Measurements from ENCODE around the gene PPP1R9A. TPM values are rescaled to one million over a fixed set of nuclear protein-coding genes. Genes with fewer than 3 reads are reported as not detected.
A peak's percentile ranks its signal among the peaks of the same experiment; 100 is the strongest.

The PPP1R9A gene
- total RNA-seq, 1 donor from 2014 or later, result 14.1 TPM

GRCh38 chr7:94882891-94883290 is 24.5 kb upstream of the PPP1R9A start:
- H3K4me3 ChIP-seq (ENCODE audit: low read depth, low read length), result no peak overlapping the region
- DNase-seq (ENCODE audit: low read depth), result no peak
- no peak for TF ChIP-seq CTCF (conservative IDR thresholded peaks at IDR 0.05; ENCODE audit: low read depth, low read length)

DNA sequence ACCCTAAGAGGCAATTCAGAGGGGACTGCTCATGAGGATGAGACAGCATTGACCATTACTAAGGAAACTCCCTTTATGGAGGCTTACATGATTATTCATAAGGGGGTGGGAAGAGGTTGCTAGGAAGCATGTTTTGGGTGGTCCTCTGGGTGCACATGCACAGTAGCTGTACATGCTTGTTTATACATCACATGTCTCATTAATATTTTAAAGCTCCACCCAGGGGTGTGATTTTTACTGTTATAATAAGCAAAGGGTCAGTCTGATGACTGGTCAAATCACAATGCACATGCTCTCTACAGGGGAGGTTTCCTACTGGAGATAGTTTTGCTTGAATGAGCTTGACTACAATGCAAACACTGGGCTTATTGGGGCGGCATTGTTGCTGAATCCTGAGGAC is 23.8 kb upstream of the PPP1R9A start:
- no peak for TF ChIP-seq CTCF (conservative IDR thresholded peaks at IDR 0.05; ENCODE audit: low read depth, low read length)
- H3K4me3 ChIP-seq (ENCODE audit: low read depth, low read length), result no peak overlapping the region
- DNase-seq (ENCODE audit: low read depth), result no peak

GRCh38 chr7:94888551-94888950 is 18.8 kb upstream of the PPP1R9A start:
- peak; percentile 68 for DNase-seq (ENCODE audit: low read depth)
- peak; percentile 71 for TF ChIP-seq CTCF (conservative IDR thresholded peaks at IDR 0.05; ENCODE audit: low read depth, low read length)
- H3K4me3 ChIP-seq (ENCODE audit: low read depth, low read length), result no peak overlapping the region

- no peak for TF ChIP-seq CTCF (conservative IDR thresholded peaks at IDR 0.05; ENCODE audit: low read depth, low read length)
- DNase-seq (ENCODE audit: low read depth), result no peak
- H3K4me3 ChIP-seq (ENCODE audit: low read depth, low read length), result no peak overlapping the region
These were observed 18.3 kb upstream of the PPP1R9A start for GRCh38 chr7:94888995-94889523.

- no peak for DNase-seq (ENCODE audit: low read depth)
- TF ChIP-seq CTCF (conservative IDR thresholded peaks at IDR 0.05; ENCODE audit: low read depth, low read length), result no peak
- no peak overlapping the region for H3K4me3 ChIP-seq (ENCODE audit: low read depth, low read length)
These were observed 17.2 kb upstream of the PPP1R9A start for GRCh38 chr7:94890216-94890615.

- TF ChIP-seq CTCF (conservative IDR thresholded peaks at IDR 0.05; ENCODE audit: low read depth, low read length), result no peak
- no peak overlapping the region for H3K4me3 ChIP-seq (ENCODE audit: low read depth, low read length)
- no peak for DNase-seq (ENCODE audit: low read depth)
These were observed 13.7 kb upstream of the PPP1R9A start for GRCh38 chr7:94893661-94894060.

DNA sequence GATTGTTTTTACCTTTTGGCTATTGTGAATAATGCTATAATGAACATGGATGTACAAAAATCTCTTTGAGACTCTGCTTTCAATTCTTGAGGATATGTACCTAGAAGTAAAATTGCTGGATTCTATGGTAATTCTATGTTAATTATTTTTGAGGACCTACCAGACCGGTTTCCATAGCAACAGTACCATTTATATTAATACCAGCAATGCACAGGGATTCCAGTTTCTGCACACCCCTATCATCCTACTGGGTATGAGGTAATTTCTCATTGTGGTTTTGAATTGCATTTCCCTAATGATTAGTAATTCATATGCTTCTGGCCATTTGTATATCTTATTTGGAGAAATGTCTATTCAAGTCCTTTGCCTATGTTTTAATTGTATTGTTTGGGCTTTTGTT is 9.9 kb upstream of the PPP1R9A start:
- no peak for DNase-seq (ENCODE audit: low read depth)
- H3K4me3 ChIP-seq (ENCODE audit: low read depth, low read length), result no peak overlapping the region
- no peak for TF ChIP-seq CTCF (conservative IDR thresholded peaks at IDR 0.05; ENCODE audit: low read depth, low read length)
